WTC11 (cell line): ENCODE results near the gene PALMD. TPM values are rescaled to one million over a fixed set of nuclear protein-coding genes. Genes with fewer than 3 reads are reported as not detected.

Source experiments
- ATAC-seq: fragments of 200-7000 bp; cut with Tn5 transposase; 2 replicates; pipeline ENCODE4 v1.10.0; 2021; ENCODE audit warnings: mild to moderate bottlenecking, moderate library complexity
- CTCF ChIA-PET: fragments of 300-600 bp; sonication (Branson Sonifier 250); formaldehyde crosslinking; loops from one replicate; lab custom pipeline; 2021; ENCODE audit warnings: antibody characterized with exemption; lab: Charles Lee
- POLR2A ChIA-PET: fragments of 350-600 bp; sonication (Branson Sonifier 250); formaldehyde crosslinking; loops from one replicate; lab custom pipeline; 2021; ENCODE audit warnings: antibody characterized with exemption; lab: Charles Lee
- DNase-seq: peaks from one replicate; pipeline ENCODE4 v3.0.0; 2021; ENCODE audit warnings: low spot score
- H3K27ac Mint-ChIP-seq: 2 replicates; pipeline ENCODE4 v1.8.0; 2021; ENCODE audit warnings: mixed read lengths
- H3K27me3 Mint-ChIP-seq: 2 replicates; pipeline ENCODE4 v1.8.0; 2021; ENCODE audit warnings: low read depth, mild to moderate bottlenecking, moderate library complexity, mixed read lengths
- H3K36me3 Mint-ChIP-seq: 2 replicates; pipeline ENCODE4 v1.8.0; 2021; ENCODE audit warnings: mixed read lengths
- H3K4me1 Mint-ChIP-seq: 2 replicates; pipeline ENCODE4 v1.8.0; 2022; ENCODE audit warnings: mixed read lengths
- H3K4me3 Mint-ChIP-seq: 2 replicates; pipeline ENCODE4 v1.8.0; 2021; ENCODE audit warnings: mild to moderate bottlenecking, moderate library complexity, mixed read lengths
- H3K9me3 Mint-ChIP-seq: 2 replicates; pipeline ENCODE4 v1.8.0; 2021; ENCODE audit warnings: mixed read lengths
- AR ChIP-seq: fragments of 250-450 bp; sonication (Bioruptor Pico); IDR thresholded peaks from 2 replicates; pipeline ENCODE4 v1.9.0; 2021; ENCODE audit warnings: mild to moderate bottlenecking
- CREB1 ChIP-seq: sonication (generic); formaldehyde crosslinking; IDR thresholded peaks from 2 replicates; pipeline ENCODE4 v1.8.0; 2023; ENCODE audit warnings: mild to moderate bottlenecking, missing genetic modification reagents
- E2F4 ChIP-seq: sonication (generic); formaldehyde crosslinking; IDR thresholded peaks from 2 replicates; pipeline ENCODE4 v1.8.1; 2022; ENCODE audit warnings: low read depth, mild to moderate bottlenecking, moderate library complexity, missing genetic modification reagents, borderline replicate concordance
- ESRRA ChIP-seq: sonication (generic); formaldehyde crosslinking; IDR thresholded peaks from 2 replicates; pipeline ENCODE4 v1.8.1; 2022; ENCODE audit warnings: mild to moderate bottlenecking, missing genetic modification reagents, borderline replicate concordance
- FOXP1 ChIP-seq: sonication (generic); formaldehyde crosslinking; IDR thresholded peaks from 2 replicates; pipeline ENCODE4 v1.8.0; 2022; ENCODE audit warnings: missing genetic modification reagents, mild to moderate bottlenecking, moderate library complexity, borderline replicate concordance
- GRHL2 ChIP-seq: fragments of 250-450 bp; sonication (Bioruptor Pico); IDR thresholded peaks from 2 replicates; pipeline ENCODE4 v1.8.0; 2022; ENCODE audit warnings: mild to moderate bottlenecking, moderate library complexity; ENCODE audit not compliant: insufficient replicate concordance, severe bottlenecking
- JUN ChIP-seq: sonication (generic); formaldehyde crosslinking; IDR thresholded peaks from 2 replicates; pipeline ENCODE4 v1.8.0; 2023; ENCODE audit warnings: mild to moderate bottlenecking, missing genetic modification reagents
- KAT7 ChIP-seq: sonication (generic); formaldehyde crosslinking; IDR thresholded peaks from 2 replicates; pipeline ENCODE4 v1.8.1; 2023; ENCODE audit warnings: missing genetic modification reagents, mild to moderate bottlenecking, borderline replicate concordance
- PRDM15 ChIP-seq: sonication (generic); formaldehyde crosslinking; IDR thresholded peaks from 2 replicates; pipeline ENCODE4 v1.8.0; 2022; ENCODE audit warnings: missing genetic modification reagents
- STAT6 ChIP-seq: sonication (generic); formaldehyde crosslinking; conservative IDR thresholded peaks from 2 replicates; pipeline ENCODE4 v1.8.1; 2023; ENCODE audit warnings: mild to moderate bottlenecking, low read depth, missing genetic modification reagents, moderate library complexity
- ZNF121 ChIP-seq: sonication (generic); formaldehyde crosslinking; IDR thresholded peaks from 2 replicates; pipeline ENCODE4 v1.8.0; 2023; ENCODE audit warnings: missing genetic modification reagents
- ZNF263 ChIP-seq: sonication (generic); formaldehyde crosslinking; IDR thresholded peaks from 2 replicates; pipeline ENCODE4 v1.8.1; 2022; ENCODE audit warnings: low read depth, mild to moderate bottlenecking, moderate library complexity, missing genetic modification reagents
- ZNF512 ChIP-seq: sonication (generic); formaldehyde crosslinking; IDR thresholded peaks from 2 replicates; pipeline ENCODE4 v1.8.1; 2022; ENCODE audit warnings: missing genetic modification reagents, borderline replicate concordance
- total RNA-seq: library from RNA; stranded (reverse); gene quantifications from 3 replicates; pipeline ENCODE4 v1.2.3, GENCODE V29; 2021

The PALMD gene
- total RNA-seq, 1 experiment from 2014 or later: 0.07 TPM

GRCh38 chr1:99717005-99717404 is 71.1 kb downstream of the PALMD start (continued):
- TF ChIP-seq AR (CRISPR knock-in tag): no peak
- TF ChIP-seq ZNF263 (CRISPR knock-in tag): no peak
- no peak for TF ChIP-seq E2F4 (CRISPR knock-in tag)
- TF ChIP-seq KAT7 (CRISPR knock-in tag): no peak
- TF ChIP-seq CREB1 (CRISPR knock-in tag): no peak

GRCh38 chr1:99723251-99723650 is 77.3 kb downstream of the PALMD start:
- ATAC-seq (no peak), DNase-seq (no peak)
- Mint-ChIP-seq H3K4me1 (peaks cover 22% of the 10 kb centered on the region), H3K27ac (no peak overlapping the region), H3K4me3 (no peak overlapping the region), H3K27me3 (no peaks in the 10 kb centered on the region), H3K36me3 (no peaks in the 10 kb centered on the region), H3K9me3 (no peaks in the 10 kb centered on the region)
- CTCF ChIA-PET: no interaction called here
- TF ChIP-seq ZNF512 (no peak), PRDM15 (CRISPR knock-in tag) (no peak), ZNF121 (CRISPR knock-in tag) (peak; percentile 67; the same call in 1 of the 2 replicates), ESRRA (CRISPR knock-in tag) (no peak), FOXP1 (CRISPR knock-in tag) (no peak), GRHL2 (CRISPR knock-in tag) (no peak), STAT6 (CRISPR knock-in tag) (no peak), JUN (CRISPR knock-in tag) (no peak)
- POLR2A ChIA-PET: no interaction called here
